ENCODE measurements around the gene SCGN. TPM values are rescaled to one million over a fixed set of nuclear protein-coding genes. Genes with fewer than 3 reads are reported as not detected.
"Not testable (repeated sequence)": the region's sequence is repeated elsewhere in the genome, so short reads cannot be mapped to it uniquely, and the experiment has no call there.

Gene SCGN
- polyA plus RNA-seq, 3 donors: not detected

- Histone ChIP-seq H3K27ac (ENCODE audit: low read depth in 1 of 2, low read length in 2 of 2) (no peak overlapping the region), H2AFZ (ENCODE audit: insufficient read depth, low read depth, low read length, poor library complexity, severe bottlenecking) (no peak overlapping the region), H3K9me3 (replicated peaks in 1 of 2; ENCODE audit: control insufficient read depth in 1 of 2, insufficient read depth in 1 of 2, low read length in 2 of 2) (no peaks in the 10 kb centered on the region), H3K27me3 (ENCODE audit: control insufficient read depth in 2 of 2, insufficient read depth in 2 of 2, low read length in 2 of 2) (no peaks in the 10 kb centered on the region), H3K4me2 (replicated peaks; ENCODE audit: extremely low read depth, low read length, poor library complexity, severe bottlenecking) (no peak overlapping the region), H3K79me2 (ENCODE audit: insufficient read depth, low read length) (no peaks in the 10 kb centered on the region), H4K20me1 (ENCODE audit: insufficient read depth, low read length) (no peaks in the 10 kb centered on the region), H3K9ac (ENCODE audit: insufficient read depth, low read length, poor library complexity, severe bottlenecking) (no peak overlapping the region), H3K4me3 (replicated peaks in 1 of 3; ENCODE audit: low read depth in 2 of 3, low read length in 3 of 3) (no peak overlapping the region), H3K4me1 (ENCODE audit: control insufficient read depth in 1 of 2, insufficient read depth in 2 of 2, low read length in 2 of 2) (peaks cover 0 to 5% of the 10 kb centered on the region in 2 donors), H3K36me3 (replicated peaks in 1 of 2; ENCODE audit: control insufficient read depth in 1 of 2, insufficient read depth in 2 of 2, low read length in 2 of 2) (no peaks in the 10 kb centered on the region)
- WGBS (ENCODE audit: insufficient coverage): no CpG with 5 or more reads among the region's 2 CpGs
- no peak for TF ChIP-seq CTCF (IDR thresholded peaks at IDR 0.05)
- no peaks in the 10 kb centered on the region for H3K9me3 Mint-ChIP-seq
- H3K4me3 Mint-ChIP-seq: no peak overlapping the region
- H3K27ac Mint-ChIP-seq: no peak overlapping the region
- intact Hi-C loops (cut with micrococcal nuclease): no loop called here
- H3K36me3 Mint-ChIP-seq: no peaks in the 10 kb centered on the region
- H3K4me1 Mint-ChIP-seq: peaks cover 4% of the 10 kb centered on the region
- peaks cover 0 to 1% (median 0%) of the 10 kb centered on the region in 3 donors for H3K27me3 Mint-ChIP-seq (ENCODE audit: low read depth in 3 of 3)
- no peak for DNase-seq
Observed at GRCh38 chr6:25747477-25747876, 95.5 kb downstream of the SCGN start.

- H3K9ac ChIP-seq (ENCODE audit: insufficient read depth, low read length, poor library complexity, severe bottlenecking): no peak overlapping the region
- H3K27me3 ChIP-seq (ENCODE audit: control insufficient read depth in 2 of 2, insufficient read depth in 2 of 2, low read length in 2 of 2): no peaks in the 10 kb centered on the region
- no peaks in the 10 kb centered on the region for H3K9me3 ChIP-seq (replicated peaks in 1 of 2; ENCODE audit: control insufficient read depth in 1 of 2, insufficient read depth in 1 of 2, low read length in 2 of 2)
- Mint-ChIP-seq H3K27me3 (ENCODE audit: low read depth in 3 of 3) (peaks cover 0 to 1% (median 0%) of the 10 kb centered on the region in 3 donors), H3K4me1 (peaks cover 4% of the 10 kb centered on the region), H3K27ac (no peak overlapping the region), H3K36me3 (no peaks in the 10 kb centered on the region), H3K4me3 (no peak overlapping the region), H3K9me3 (no peaks in the 10 kb centered on the region)
- intact Hi-C loops (cut with micrococcal nuclease): no loop called here
- no peak overlapping the region for H3K27ac ChIP-seq (ENCODE audit: low read depth in 1 of 2, low read length in 2 of 2)
- no peak for DNase-seq
- H2AFZ ChIP-seq (ENCODE audit: insufficient read depth, low read depth, low read length, poor library complexity, severe bottlenecking): no peak overlapping the region
- H4K20me1 ChIP-seq (ENCODE audit: insufficient read depth, low read length): no peaks in the 10 kb centered on the region
- no peak overlapping the region for H3K4me2 ChIP-seq (replicated peaks; ENCODE audit: extremely low read depth, low read length, poor library complexity, severe bottlenecking)
- no peak overlapping the region for H3K4me3 ChIP-seq (replicated peaks in 1 of 3; ENCODE audit: low read depth in 2 of 3, low read length in 3 of 3)
- peaks cover 0 to 5% of the 10 kb centered on the region in 2 donors for H3K4me1 ChIP-seq (ENCODE audit: control insufficient read depth in 1 of 2, insufficient read depth in 2 of 2, low read length in 2 of 2)
- no peaks in the 10 kb centered on the region for H3K79me2 ChIP-seq (ENCODE audit: insufficient read depth, low read length)
- H3K36me3 ChIP-seq (replicated peaks in 1 of 2; ENCODE audit: control insufficient read depth in 1 of 2, insufficient read depth in 2 of 2, low read length in 2 of 2): no peaks in the 10 kb centered on the region
- TF ChIP-seq CTCF (IDR thresholded peaks at IDR 0.05): no peak
Observed at GRCh38 chr6:25748049-25748448, 96.0 kb downstream of the SCGN start.

- H4K20me1 ChIP-seq (ENCODE audit: insufficient read depth, low read length); H2AFZ ChIP-seq (ENCODE audit: insufficient read depth, low read depth, low read length, poor library complexity, severe bottlenecking); DNase-seq; H3K9ac ChIP-seq (ENCODE audit: insufficient read depth, low read length, poor library complexity, severe bottlenecking); H3K27me3 ChIP-seq (ENCODE audit: control insufficient read depth in 2 of 2, insufficient read depth in 2 of 2, low read length in 2 of 2); intact Hi-C loops (cut with micrococcal nuclease); H3K9me3 Mint-ChIP-seq; H3K4me2 ChIP-seq (replicated peaks; ENCODE audit: extremely low read depth, low read length, poor library complexity, severe bottlenecking); H3K27me3 Mint-ChIP-seq (ENCODE audit: low read depth in 3 of 3); H3K4me3 ChIP-seq (replicated peaks in 1 of 3; ENCODE audit: low read depth in 2 of 3, low read length in 3 of 3); H3K4me1 Mint-ChIP-seq; H3K4me1 ChIP-seq (ENCODE audit: control insufficient read depth in 1 of 2, insufficient read depth in 2 of 2, low read length in 2 of 2); H3K36me3 ChIP-seq (replicated peaks in 1 of 2; ENCODE audit: control insufficient read depth in 1 of 2, insufficient read depth in 2 of 2, low read length in 2 of 2); H3K79me2 ChIP-seq (ENCODE audit: insufficient read depth, low read length); H3K27ac ChIP-seq (ENCODE audit: low read depth in 1 of 2, low read length in 2 of 2); H3K27ac Mint-ChIP-seq; H3K36me3 Mint-ChIP-seq; H3K4me3 Mint-ChIP-seq; H3K9me3 ChIP-seq (replicated peaks in 1 of 2; ENCODE audit: control insufficient read depth in 1 of 2, insufficient read depth in 1 of 2, low read length in 2 of 2): not testable (repeated sequence)
- WGBS (ENCODE audit: insufficient coverage): 91% methylated on average over 4 of the region's 17 CpGs
Observed at GRCh38 chr6:25748601-25749517, 96.8 kb downstream of the SCGN start.

Data from CD14-positive monocyte (primary cell).